Smooth muscle cell (in vitro differentiated cells): ENCODE data around the gene FRMD8. TPM values are rescaled to one million over a fixed set of nuclear protein-coding genes. Genes with fewer than 3 reads are reported as not detected.

Experiments used
- DNase-seq: peaks from one replicate; lab custom pipeline; 2025; ENCODE audit not compliant: unreplicated experiment; lab: John Stamatoyannopoulos, UW
- H2AFZ ChIP-seq: fragments of 200-600 bp; sonication (generic); 2 replicates; pipeline ENCODE4 v1.6.0; 2016; ENCODE audit warnings: antibody characterized with exemption, low read depth, mild to moderate bottlenecking
- H3F3A ChIP-seq: fragments of 200-600 bp; sonication (generic); 2 replicates; pipeline ENCODE4 v1.6.0; 2017; ENCODE audit warnings: antibody characterized with exemption, low read depth
- H3K27ac ChIP-seq: fragments of 200-600 bp; sonication (generic); 2 replicates; pipeline ENCODE4 v1.5.1; 2016; ENCODE audit warnings: low read depth, mild to moderate bottlenecking
- H3K27me3 ChIP-seq: fragments of 200-600 bp; sonication (generic); 2 replicates; pipeline ENCODE4 v1.6.1; 2016; ENCODE audit warnings: low read depth, mild to moderate bottlenecking
- H3K36me3 ChIP-seq: fragments of 200-600 bp; sonication (generic); 2 replicates; pipeline ENCODE4 v1.5.1; 2016; ENCODE audit warnings: low read depth
- H3K4me1 ChIP-seq: fragments of 200-600 bp; sonication (generic); 2 replicates; pipeline ENCODE4 v1.5.1; 2016; ENCODE audit warnings: low read depth
- H3K4me2 ChIP-seq: fragments of 200-600 bp; sonication (generic); 2 replicates; pipeline ENCODE4 v1.6.0; 2016; ENCODE audit warnings: mild to moderate bottlenecking
- H3K4me3 ChIP-seq: fragments of 200-600 bp; sonication (generic); 2 replicates; pipeline ENCODE4 v1.5.1; 2016; ENCODE audit warnings: mild to moderate bottlenecking
- H3K79me2 ChIP-seq: fragments of 200-600 bp; sonication (generic); 2 replicates; pipeline ENCODE4 v1.6.0; 2016; ENCODE audit warnings: low read depth, mild to moderate bottlenecking
- H3K9ac ChIP-seq: fragments of 200-600 bp; sonication (generic); 2 replicates; pipeline ENCODE4 v1.6.0; 2016; ENCODE audit warnings: low read depth
- H3K9me3 ChIP-seq: fragments of 200-600 bp; sonication (generic); replicated peaks from 2 replicates; pipeline ENCODE4 v1.5.1; 2016; ENCODE audit warnings: low read depth
- H4K20me1 ChIP-seq: fragments of 200-600 bp; sonication (generic); 2 replicates; pipeline ENCODE4 v1.6.0; 2016; ENCODE audit warnings: low read depth
- CTCF ChIP-seq: fragments of 200-600 bp; sonication (generic); IDR thresholded peaks from 2 replicates; pipeline ENCODE4 v1.5.1; 2017; ENCODE audit warnings: borderline replicate concordance, mild to moderate bottlenecking, antibody characterized with exemption; ENCODE audit not compliant: insufficient read depth, poor library complexity, severe bottlenecking
- WGBS: methylation state at CpG from one replicate; pipeline ENCODE4 v1.1.7; 2016; ENCODE audit warnings: low lambda C conversion rate; 5-methylcytosine and 5-hydroxymethylcytosine counted together
- polyA plus RNA-seq: library from polyadenylated mRNA; unstranded; fragments of >200 nt; fragmentation: Nextera tagmentation; extraction: Ambion mirVana; gene quantifications from 2 replicates; pipeline ENCODE4 v1.2.1, GENCODE V29; 2016
- total RNA-seq: library from RNA; depleted of rRNA; stranded (reverse); fragments of >200 nt; gene quantifications from 2 replicates; pipeline ENCODE4 v1.2.3, GENCODE V29; 2014

Gene FRMD8
- total and polyA plus RNA-seq, 2 experiments from 2014 or later, result 16.7 to 37.8 TPM

- peak overlapping the region; percentile 56 for H3K27ac ChIP-seq
- H2AFZ ChIP-seq, result no peak overlapping the region
- TF ChIP-seq CTCF, result no peak
- H3K9me3 ChIP-seq, result no peaks in the 10 kb centered on the region
- no peaks in the 10 kb centered on the region for H3K4me1 ChIP-seq
- H3K79me2 ChIP-seq, result peaks cover 91% of the 10 kb centered on the region
- H4K20me1 ChIP-seq, result peaks cover 99% of the 10 kb centered on the region
- no peak for DNase-seq
- H3K9ac ChIP-seq, result no peak overlapping the region
- peaks cover 91% of the 10 kb centered on the region for H3F3A ChIP-seq
- no peaks in the 10 kb centered on the region for H3K27me3 ChIP-seq
- 94% methylated on average over 7 of the region's 7 CpGs for WGBS
- no peaks in the 10 kb centered on the region for H3K36me3 ChIP-seq
- H3K4me3 ChIP-seq, result no peak overlapping the region
- H3K4me2 ChIP-seq, result no peak overlapping the region
These were observed 53.1 kb downstream of the FRMD8 start for GRCh38 chr11:65439331-65440181.

DNA sequence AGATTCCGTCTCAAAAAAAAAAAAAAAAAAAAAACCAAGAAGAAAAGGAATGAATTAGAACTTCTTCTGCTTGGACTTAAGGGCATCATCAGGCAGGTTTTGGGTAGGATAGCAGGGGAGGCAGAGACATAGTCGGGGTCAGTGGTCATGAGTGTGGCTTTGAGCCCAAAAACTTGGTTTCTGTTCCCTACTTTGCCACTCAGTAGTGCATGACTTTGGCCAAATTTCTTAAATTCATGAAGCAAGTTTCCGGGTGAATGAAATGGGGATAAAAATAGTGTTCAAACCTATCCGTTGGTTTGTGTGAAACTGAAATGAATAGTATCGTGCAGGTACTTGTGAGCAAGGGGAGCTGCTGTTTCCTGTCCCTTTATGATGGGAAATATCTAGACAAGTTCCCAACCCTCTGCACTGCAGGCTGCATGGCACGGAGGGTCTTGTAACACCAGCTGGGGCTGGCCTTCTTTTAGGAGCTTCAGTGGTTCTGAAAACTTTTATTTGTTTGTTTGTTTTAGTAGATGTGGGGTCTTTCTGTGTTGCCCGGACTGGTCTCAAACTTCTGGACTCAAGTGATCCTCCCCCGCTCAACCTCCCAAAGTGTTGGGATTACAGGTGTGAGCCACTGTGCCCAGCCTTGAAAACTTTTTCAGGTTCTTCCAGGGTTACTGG lies 54.5 kb downstream of the FRMD8 start:
- no peaks in the 10 kb centered on the region for H3K9me3 ChIP-seq
- H2AFZ ChIP-seq, result no peak overlapping the region
- no peak overlapping the region for H3K4me3 ChIP-seq
- no peaks in the 10 kb centered on the region for H3K4me1 ChIP-seq
- no peak for TF ChIP-seq CTCF
- no peak for DNase-seq
- peaks cover 99% of the 10 kb centered on the region for H4K20me1 ChIP-seq
- H3K27me3 ChIP-seq, result no peaks in the 10 kb centered on the region
- H3K27ac ChIP-seq, result peak overlapping the region; percentile 56
- H3F3A ChIP-seq, result peaks cover 86% of the 10 kb centered on the region
- 87% methylated on average over 8 of the region's 8 CpGs for WGBS
- no peaks in the 10 kb centered on the region for H3K36me3 ChIP-seq
- no peak overlapping the region for H3K4me2 ChIP-seq
- no peak overlapping the region for H3K9ac ChIP-seq
- H3K79me2 ChIP-seq, result peaks cover 77% of the 10 kb centered on the region

- Histone ChIP-seq H3F3A (peaks cover 83% of the 10 kb centered on the region), H3K27ac (peak overlapping the region; percentile 56), H3K4me1 (no peaks in the 10 kb centered on the region), H4K20me1 (peaks cover 96% of the 10 kb centered on the region), H3K9me3 (no peaks in the 10 kb centered on the region), H3K4me3 (no peak overlapping the region), H3K9ac (no peak overlapping the region), H3K27me3 (no peaks in the 10 kb centered on the region), H3K79me2 (peaks cover 58% of the 10 kb centered on the region), H2AFZ (no peak overlapping the region), H3K4me2 (no peak overlapping the region), H3K36me3 (no peaks in the 10 kb centered on the region)
- WGBS, result 87% methylated on average over 9 of the region's 9 CpGs
- no peak for TF ChIP-seq CTCF
- no peak for DNase-seq
These were observed 56.5 kb downstream of the FRMD8 start for GRCh38 chr11:65442842-65443331.
